Liver (tissue), 9 donors: ENCODE results near the gene OASL. TPM values are rescaled to one million over a fixed set of nuclear protein-coding genes. Genes with fewer than 3 reads are reported as not detected.

ENCODE experiments used
- DNase-seq: peaks from one replicate; pipeline ENCODE4 v3.0.0-alpha.2; 2017; ENCODE audit warnings: low spot score
- H3K27ac ChIP-seq, 2 donors: one replicate each; pipeline ENCODE4 v1.7.0; 2013; ENCODE audit warnings: inconsistent platforms in 2 of 2, low read length in 2 of 2, control low read depth in 1 of 2, low read depth in 1 of 2, mild to moderate bottlenecking in 1 of 2
- H3K27me3 ChIP-seq, 4 donors: one replicate each; pipeline versions ENCODE4 v1.6.1 to v1.7.0; 2013; ENCODE audit warnings: low read length in 3 of 4, inconsistent platforms in 1 of 4, mild to moderate bottlenecking in 1 of 4, moderate library complexity in 1 of 4; ENCODE audit not compliant: control insufficient read depth in 4 of 4, insufficient read depth in 4 of 4
- H3K36me3 ChIP-seq, 4 donors: one replicate each; pipeline versions ENCODE4 v1.6.1 to v1.7.0; 2013; ENCODE audit warnings: low read length in 3 of 4, mild to moderate bottlenecking in 3 of 4, low read depth in 1 of 4, moderate library complexity in 1 of 4; ENCODE audit not compliant: control insufficient read depth in 4 of 4, insufficient read depth in 3 of 4
- H3K4me1 ChIP-seq, 4 donors: one replicate each; pipeline versions ENCODE4 v1.6.1 to v1.7.0; 2013; ENCODE audit warnings: low read length in 3 of 4, mild to moderate bottlenecking in 3 of 4, moderate library complexity in 1 of 4; ENCODE audit not compliant: control insufficient read depth in 4 of 4, insufficient read depth in 4 of 4
- H3K4me3 ChIP-seq, 3 donors: one replicate each; pipeline versions ENCODE4 v1.6.1 to v1.7.0; 2013; ENCODE audit warnings: low read length in 3 of 3, control low read depth in 1 of 3, low read depth in 1 of 3, mild to moderate bottlenecking in 1 of 3
- H3K9ac ChIP-seq, 2 donors: one replicate each; pipeline ENCODE4 v1.7.0; 2013; ENCODE audit warnings: low read length in 2 of 2, mild to moderate bottlenecking in 2 of 2, moderate library complexity in 2 of 2, control low read depth in 1 of 2, low read depth in 1 of 2
- H3K9me3 ChIP-seq, 4 donors: one replicate each; pipeline versions ENCODE4 v1.6.1 to v1.7.0; 2013; ENCODE audit warnings: low read length in 3 of 4; ENCODE audit not compliant: control insufficient read depth in 4 of 4
- EGR1 ChIP-seq, 2 donors: IDR thresholded peaks; 2 replicates each; pipeline ENCODE4 v1.6.1; 2016 to 2018; ENCODE audit warnings: antibody characterized with exemption in 2 of 2, low read depth in 2 of 2
- FOXA1 ChIP-seq: IDR thresholded peaks from 2 replicates; pipeline ENCODE4 v1.6.1; 2016; ENCODE audit warnings: antibody characterized with exemption
- GABPA ChIP-seq, 2 donors: IDR thresholded peaks in 1 of 2; conservative IDR thresholded peaks in 1 of 2; 2 replicates each; pipeline ENCODE4 v1.6.1; 2016; ENCODE audit warnings: antibody characterized with exemption in 2 of 2, mild to moderate bottlenecking in 1 of 2, moderate library complexity in 1 of 2
- HNF4A ChIP-seq, 2 donors: conservative IDR thresholded peaks; 2 replicates each; pipeline ENCODE4 v1.6.1; 2016; ENCODE audit warnings: antibody characterized with exemption in 2 of 2, mild to moderate bottlenecking in 2 of 2
- HNF4G ChIP-seq: IDR thresholded peaks from 2 replicates; pipeline ENCODE4 v1.6.1; 2016; ENCODE audit warnings: antibody characterized with exemption
- JUND ChIP-seq, 2 donors: IDR thresholded peaks; 2 replicates each; pipeline ENCODE4 v1.6.1; 2016; ENCODE audit warnings: antibody characterized with exemption in 2 of 2
- NR2F2 ChIP-seq: IDR thresholded peaks from 2 replicates; pipeline ENCODE4 v1.6.1; 2016; ENCODE audit warnings: antibody characterized with exemption
- RAD21 ChIP-seq, 2 donors: IDR thresholded peaks; 2 replicates each; pipeline ENCODE4 v1.6.1; 2016; ENCODE audit warnings: antibody characterized with exemption in 2 of 2, mild to moderate bottlenecking in 2 of 2
- RXRA ChIP-seq, 2 donors: IDR thresholded peaks; 2 replicates each; pipeline ENCODE4 v1.6.1; 2017 to 2018; ENCODE audit warnings: antibody characterized with exemption in 2 of 2, mild to moderate bottlenecking in 1 of 2
- SP1 ChIP-seq: IDR thresholded peaks from 2 replicates; pipeline ENCODE4 v1.6.1; 2018; ENCODE audit warnings: antibody characterized with exemption, mild to moderate bottlenecking
- TAF1 ChIP-seq: conservative IDR thresholded peaks from 2 replicates; pipeline ENCODE4 v1.6.1; 2016; ENCODE audit warnings: antibody characterized with exemption, mild to moderate bottlenecking
- YY1 ChIP-seq: IDR thresholded peaks from 2 replicates; pipeline ENCODE4 v1.6.1; 2016; ENCODE audit warnings: antibody characterized with exemption, mild to moderate bottlenecking
- WGBS: extraction: QIAGEN DNeasy Blood & Tissue Kit; methylation state at CpG from one replicate; pipeline ENCODE4 v1.1.7; 2013; 5-methylcytosine and 5-hydroxymethylcytosine counted together
- polyA plus RNA-seq, 2 donors: library from polyadenylated mRNA; stranded (reverse) in 1 of 2; unstranded in 1 of 2; fragments of 200-250 nt in 1 of 2; fragments of >200 nt in 1 of 2; fragmentation: Nextera tagmentation in 1 of 2; extraction: Ambion mirVana in 1 of 2; gene quantifications; one replicate each; pipeline versions ENCODE4 v1.2.1 to v1.2.3, GENCODE V29; 2013 to 2015
- total RNA-seq, 2 donors: library from RNA; depleted of rRNA; stranded (reverse); fragments of >200 nt; gene quantifications; one replicate each; pipeline ENCODE4 v1.2.3, GENCODE V29; 2014
- TF ChIP-seq, protein P1 (sequence below): IDR thresholded peaks from 2 replicates; pipeline ENCODE4 v1.6.1; 2016; ENCODE audit warnings: antibody characterized with exemption
- TF ChIP-seq, protein P2 (sequence below): IDR thresholded peaks from 2 replicates; pipeline ENCODE4 v1.6.1; 2016; ENCODE audit warnings: antibody characterized with exemption
- TF ChIP-seq, protein P3 (sequence below): IDR thresholded peaks from 2 replicates; pipeline ENCODE4 v1.6.1; 2016; ENCODE audit warnings: antibody characterized with exemption, mild to moderate bottlenecking
- TF ChIP-seq, protein P4 (sequence below): fragments of 150-350 bp; IDR thresholded peaks from 2 replicates; pipeline ENCODE4 v1.5.1; 2017; ENCODE audit warnings: improper control_type of control experiment, low read depth, low read length; ENCODE audit not compliant: missing input control
- donor health status: healthy.
- donor health status: healthy.
- donor health status: healthy.
- donor health status: healthy.
- donor health status: healthy.

OASL gene
- total and polyA plus RNA-seq, 4 donors: 0.89 to 4.5 (median 3.1) TPM

DNA sequence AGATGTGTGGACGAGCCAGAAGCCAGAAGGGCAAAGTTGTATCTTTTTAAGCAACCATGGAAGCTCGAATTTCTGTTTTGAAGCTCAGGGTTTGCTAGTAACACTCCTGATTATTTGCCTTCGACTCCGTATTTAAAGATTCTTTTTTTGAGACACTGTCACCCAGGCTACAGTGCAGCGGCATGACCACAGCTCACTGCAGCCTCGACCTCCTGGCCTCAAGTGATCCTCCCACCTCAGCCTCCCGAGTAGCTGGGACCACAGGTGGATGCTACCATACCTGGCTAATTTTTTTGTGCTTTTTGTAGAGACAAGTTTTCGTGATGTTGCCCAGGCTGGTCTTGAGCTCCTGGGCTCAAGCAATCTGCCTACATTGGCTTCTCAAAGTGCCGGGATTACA lies 18.7 kb upstream of the OASL start (continued):
- TF ChIP-seq, protein P1, sequence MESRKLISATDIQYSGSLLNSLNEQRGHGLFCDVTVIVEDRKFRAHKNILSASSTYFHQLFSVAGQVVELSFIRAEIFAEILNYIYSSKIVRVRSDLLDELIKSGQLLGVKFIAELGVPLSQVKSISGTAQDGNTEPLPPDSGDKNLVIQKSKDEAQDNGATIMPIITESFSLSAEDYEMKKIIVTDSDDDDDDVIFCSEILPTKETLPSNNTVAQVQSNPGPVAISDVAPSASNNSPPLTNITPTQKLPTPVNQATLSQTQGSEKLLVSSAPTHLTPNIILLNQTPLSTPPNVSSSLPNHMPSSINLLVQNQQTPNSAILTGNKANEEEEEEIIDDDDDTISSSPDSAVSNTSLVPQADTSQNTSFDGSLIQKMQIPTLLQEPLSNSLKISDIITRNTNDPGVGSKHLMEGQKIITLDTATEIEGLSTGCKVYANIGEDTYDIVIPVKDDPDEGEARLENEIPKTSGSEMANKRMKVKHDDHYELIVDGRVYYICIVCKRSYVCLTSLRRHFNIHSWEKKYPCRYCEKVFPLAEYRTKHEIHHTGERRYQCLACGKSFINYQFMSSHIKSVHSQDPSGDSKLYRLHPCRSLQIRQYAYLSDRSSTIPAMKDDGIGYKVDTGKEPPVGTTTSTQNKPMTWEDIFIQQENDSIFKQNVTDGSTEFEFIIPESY: no peak
- TF ChIP-seq FOXA1: no peak

DNA sequence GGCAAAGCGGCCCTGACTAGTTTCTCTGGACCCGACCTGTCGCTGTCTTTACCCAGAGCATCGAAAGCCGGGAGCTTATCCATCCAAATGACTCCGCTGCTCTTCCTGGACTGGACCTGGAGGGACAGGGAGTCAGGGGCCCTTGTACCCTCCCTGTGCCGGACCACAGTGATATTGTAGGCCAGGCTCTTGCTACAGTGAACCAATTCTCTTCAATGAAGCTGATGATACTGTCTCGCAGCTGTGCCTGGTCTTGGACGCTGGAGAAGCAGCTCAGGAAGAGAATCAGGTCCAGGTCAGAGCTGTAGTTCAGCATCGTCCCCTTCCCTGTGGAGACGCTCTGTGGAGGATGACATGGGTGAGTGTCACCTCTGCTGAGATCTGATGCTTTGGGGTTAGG lies 14.7 kb upstream of the OASL start:
- Histone ChIP-seq H3K4me3 (no peak overlapping the region), H3K27me3 (no peaks in the 10 kb centered on the region), H3K9ac (no peak overlapping the region), H3K27ac (no peak overlapping the region), H3K36me3 (no peaks in the 10 kb centered on the region), H3K4me1 (no peaks in the 10 kb centered on the region), H3K9me3 (no peaks in the 10 kb centered on the region)
- DNase-seq: no peak
- 94% methylated on average over 11 of the region's 11 CpGs for whole genome bisulfite sequencing
- TF ChIP-seq, protein P2, sequence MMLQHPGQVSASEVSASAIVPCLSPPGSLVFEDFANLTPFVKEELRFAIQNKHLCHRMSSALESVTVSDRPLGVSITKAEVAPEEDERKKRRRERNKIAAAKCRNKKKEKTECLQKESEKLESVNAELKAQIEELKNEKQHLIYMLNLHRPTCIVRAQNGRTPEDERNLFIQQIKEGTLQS: no peak
- TF ChIP-seq, protein P3, sequence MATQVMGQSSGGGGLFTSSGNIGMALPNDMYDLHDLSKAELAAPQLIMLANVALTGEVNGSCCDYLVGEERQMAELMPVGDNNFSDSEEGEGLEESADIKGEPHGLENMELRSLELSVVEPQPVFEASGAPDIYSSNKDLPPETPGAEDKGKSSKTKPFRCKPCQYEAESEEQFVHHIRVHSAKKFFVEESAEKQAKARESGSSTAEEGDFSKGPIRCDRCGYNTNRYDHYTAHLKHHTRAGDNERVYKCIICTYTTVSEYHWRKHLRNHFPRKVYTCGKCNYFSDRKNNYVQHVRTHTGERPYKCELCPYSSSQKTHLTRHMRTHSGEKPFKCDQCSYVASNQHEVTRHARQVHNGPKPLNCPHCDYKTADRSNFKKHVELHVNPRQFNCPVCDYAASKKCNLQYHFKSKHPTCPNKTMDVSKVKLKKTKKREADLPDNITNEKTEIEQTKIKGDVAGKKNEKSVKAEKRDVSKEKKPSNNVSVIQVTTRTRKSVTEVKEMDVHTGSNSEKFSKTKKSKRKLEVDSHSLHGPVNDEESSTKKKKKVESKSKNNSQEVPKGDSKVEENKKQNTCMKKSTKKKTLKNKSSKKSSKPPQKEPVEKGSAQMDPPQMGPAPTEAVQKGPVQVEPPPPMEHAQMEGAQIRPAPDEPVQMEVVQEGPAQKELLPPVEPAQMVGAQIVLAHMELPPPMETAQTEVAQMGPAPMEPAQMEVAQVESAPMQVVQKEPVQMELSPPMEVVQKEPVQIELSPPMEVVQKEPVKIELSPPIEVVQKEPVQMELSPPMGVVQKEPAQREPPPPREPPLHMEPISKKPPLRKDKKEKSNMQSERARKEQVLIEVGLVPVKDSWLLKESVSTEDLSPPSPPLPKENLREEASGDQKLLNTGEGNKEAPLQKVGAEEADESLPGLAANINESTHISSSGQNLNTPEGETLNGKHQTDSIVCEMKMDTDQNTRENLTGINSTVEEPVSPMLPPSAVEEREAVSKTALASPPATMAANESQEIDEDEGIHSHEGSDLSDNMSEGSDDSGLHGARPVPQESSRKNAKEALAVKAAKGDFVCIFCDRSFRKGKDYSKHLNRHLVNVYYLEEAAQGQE: no peak
- TF ChIP-seq, protein P4, sequence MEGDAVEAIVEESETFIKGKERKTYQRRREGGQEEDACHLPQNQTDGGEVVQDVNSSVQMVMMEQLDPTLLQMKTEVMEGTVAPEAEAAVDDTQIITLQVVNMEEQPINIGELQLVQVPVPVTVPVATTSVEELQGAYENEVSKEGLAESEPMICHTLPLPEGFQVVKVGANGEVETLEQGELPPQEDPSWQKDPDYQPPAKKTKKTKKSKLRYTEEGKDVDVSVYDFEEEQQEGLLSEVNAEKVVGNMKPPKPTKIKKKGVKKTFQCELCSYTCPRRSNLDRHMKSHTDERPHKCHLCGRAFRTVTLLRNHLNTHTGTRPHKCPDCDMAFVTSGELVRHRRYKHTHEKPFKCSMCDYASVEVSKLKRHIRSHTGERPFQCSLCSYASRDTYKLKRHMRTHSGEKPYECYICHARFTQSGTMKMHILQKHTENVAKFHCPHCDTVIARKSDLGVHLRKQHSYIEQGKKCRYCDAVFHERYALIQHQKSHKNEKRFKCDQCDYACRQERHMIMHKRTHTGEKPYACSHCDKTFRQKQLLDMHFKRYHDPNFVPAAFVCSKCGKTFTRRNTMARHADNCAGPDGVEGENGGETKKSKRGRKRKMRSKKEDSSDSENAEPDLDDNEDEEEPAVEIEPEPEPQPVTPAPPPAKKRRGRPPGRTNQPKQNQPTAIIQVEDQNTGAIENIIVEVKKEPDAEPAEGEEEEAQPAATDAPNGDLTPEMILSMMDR: no peak

DNA sequence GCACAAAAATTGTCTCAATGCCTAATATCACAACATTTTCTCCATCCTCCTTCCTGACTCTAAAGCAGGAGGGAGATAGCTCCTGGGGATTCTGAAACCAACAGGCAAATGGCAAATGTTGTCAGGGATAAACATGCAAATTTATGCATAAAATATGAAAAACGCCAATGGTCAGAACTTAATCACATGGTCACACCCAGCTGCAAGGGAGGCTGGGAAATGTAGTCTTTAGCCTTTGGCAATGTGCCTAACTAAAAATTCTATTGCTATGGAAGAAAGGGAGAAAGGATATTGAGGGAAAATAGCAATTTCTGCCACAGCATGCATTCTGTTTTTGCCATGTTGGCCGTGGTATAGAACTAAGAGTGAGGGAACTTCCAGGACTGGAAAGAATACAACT lies 11.7 kb upstream of the OASL start:
- Histone ChIP-seq H3K4me1 (no peaks in the 10 kb centered on the region), H3K9me3 (no peaks in the 10 kb centered on the region), H3K9ac (no peak overlapping the region), H3K36me3 (no peaks in the 10 kb centered on the region), H3K27me3 (no peaks in the 10 kb centered on the region), H3K4me3 (no peak overlapping the region), H3K27ac (no peak overlapping the region)
- DNase-seq: no peak
- 53% methylated on average over 2 of the region's 2 CpGs for WGBS
- TF ChIP-seq HNF4G (no peak), TAF1 (no peak), FOXA1 (no peak), EGR1 (IDR thresholded peaks at IDR 0.05; ENCODE audit: low read depth in 2 of 2) (no peak), HNF4A (conservative IDR thresholded peaks at IDR 0.05) (no peak), GABPA (IDR thresholded peaks at IDR 0.05 in 1 of 2, conservative IDR thresholded peaks at IDR 0.05 in 1 of 2) (no peak), JUND (IDR thresholded peaks at IDR 0.05) (no peak), SP1 (no peak), RXRA (IDR thresholded peaks at IDR 0.05) (no peak), RAD21 (IDR thresholded peaks at IDR 0.05) (no peak), YY1 (no peak), NR2F2 (no peak)
- TF ChIP-seq, protein P3: no peak
- TF ChIP-seq, protein P4: no peak
- TF ChIP-seq, protein P2: no peak
